GM19324 (cell line): ENCODE measurements around the gene ANKK1.

ENCODE experiments used
- ATAC-seq: cut with Tn5 transposase; IDR thresholded peaks from one replicate; pipeline ENCODE4 v1.9.1; 2021; ENCODE audit warnings: mild to moderate bottlenecking, moderate library complexity; ENCODE audit not compliant: unreplicated experiment, low FRiP score

The ANKK1 gene

GRCh38 chr11:113447621-113448315, 60.2 kb downstream of the ANKK1 start:
- no peak for ATAC-seq

GRCh38 chr11:113448316-113448677, 60.7 kb downstream of the ANKK1 start:
- no peak for ATAC-seq

- ATAC-seq: no peak
Observed at GRCh38 chr11:113449743-113450142, 62.2 kb downstream of the ANKK1 start.
